ENCODE measurements around the gene ZNF521.

Gene ZNF521

DNA sequence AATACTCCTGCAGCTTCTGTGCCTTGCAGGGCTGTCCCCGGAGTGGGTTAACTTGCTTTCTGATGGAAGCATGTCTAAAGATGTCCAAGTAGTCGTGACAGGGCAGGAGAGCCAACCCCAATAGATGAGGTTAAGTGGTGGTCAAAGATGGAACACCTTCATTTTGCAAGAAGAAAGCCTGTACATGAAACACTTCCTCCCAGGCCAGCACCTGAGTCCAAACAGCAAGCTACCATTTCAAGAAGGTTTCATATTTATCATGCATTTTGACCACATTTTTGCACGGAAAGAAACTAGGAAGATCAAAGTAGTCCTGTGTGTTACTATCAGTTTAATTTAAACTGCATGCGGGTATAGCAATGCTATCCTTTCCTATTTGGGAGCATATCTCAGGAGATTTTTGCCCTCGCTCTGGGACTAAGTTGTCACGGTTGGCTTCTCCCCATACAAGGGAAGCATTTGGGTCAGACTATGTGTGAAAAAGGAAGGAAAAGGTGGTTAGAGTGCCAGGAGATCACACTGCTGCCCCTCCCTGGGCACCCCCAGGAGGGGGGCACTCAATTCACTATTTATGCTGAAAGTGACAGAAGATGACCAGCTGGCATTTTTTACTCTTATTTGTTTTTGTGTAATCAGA lies 187.6 kb downstream of the ZNF521 start:
- DNase-seq, result no peak

- DNase-seq, result no peak
Observed at GRCh38 chr18:25153426-25153825, 198.5 kb downstream of the ZNF521 start.

DNA sequence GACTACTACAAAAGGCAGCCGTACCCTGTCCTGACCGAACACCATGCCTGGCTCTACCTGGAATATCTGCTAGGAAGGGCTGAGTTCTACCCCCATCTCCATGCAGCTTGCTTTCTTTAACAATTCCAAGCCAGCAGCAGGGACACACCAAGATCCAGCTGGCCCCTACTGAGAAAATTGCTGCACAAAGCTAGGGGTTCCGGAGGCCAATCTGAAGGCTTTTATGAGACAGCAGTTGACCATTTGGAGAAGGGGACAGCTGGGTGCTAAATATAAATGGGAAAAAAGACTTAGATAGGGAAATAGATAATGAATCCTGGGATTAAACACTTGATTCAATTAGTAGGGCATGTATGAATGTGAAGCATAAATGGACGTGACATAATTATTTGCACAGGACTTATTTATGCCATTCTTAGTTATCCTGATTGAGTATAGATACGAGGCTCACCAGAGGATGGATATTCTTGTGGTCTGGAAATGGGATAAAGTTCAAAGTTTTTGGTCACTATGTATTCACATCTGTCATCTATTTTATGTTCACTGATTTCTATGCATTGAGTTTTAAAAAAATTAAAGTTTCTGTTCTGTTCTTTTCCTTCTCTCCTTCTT lies 204.0 kb downstream of the ZNF521 start:
- no peak for DNase-seq

DNA sequence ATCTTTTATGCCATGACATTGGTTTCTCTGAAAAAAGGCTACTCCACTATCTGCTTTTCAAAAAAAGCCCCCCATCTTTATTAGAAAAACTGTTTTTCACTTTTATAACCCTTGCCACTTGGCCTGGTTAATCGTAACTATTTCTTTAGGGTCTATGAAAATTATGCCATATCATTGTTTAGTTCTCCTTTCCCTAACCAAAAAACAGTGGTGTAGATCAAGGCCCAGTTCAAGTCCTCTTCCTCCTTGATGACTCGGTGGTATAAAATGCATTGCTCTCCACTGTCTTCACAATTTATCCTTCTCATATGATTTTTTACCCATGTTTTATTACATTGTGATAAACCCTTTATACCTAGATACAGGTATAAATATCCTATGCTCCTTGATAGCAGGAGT lies 205.5 kb downstream of the ZNF521 start:
- DNase-seq, result no peak

DNA sequence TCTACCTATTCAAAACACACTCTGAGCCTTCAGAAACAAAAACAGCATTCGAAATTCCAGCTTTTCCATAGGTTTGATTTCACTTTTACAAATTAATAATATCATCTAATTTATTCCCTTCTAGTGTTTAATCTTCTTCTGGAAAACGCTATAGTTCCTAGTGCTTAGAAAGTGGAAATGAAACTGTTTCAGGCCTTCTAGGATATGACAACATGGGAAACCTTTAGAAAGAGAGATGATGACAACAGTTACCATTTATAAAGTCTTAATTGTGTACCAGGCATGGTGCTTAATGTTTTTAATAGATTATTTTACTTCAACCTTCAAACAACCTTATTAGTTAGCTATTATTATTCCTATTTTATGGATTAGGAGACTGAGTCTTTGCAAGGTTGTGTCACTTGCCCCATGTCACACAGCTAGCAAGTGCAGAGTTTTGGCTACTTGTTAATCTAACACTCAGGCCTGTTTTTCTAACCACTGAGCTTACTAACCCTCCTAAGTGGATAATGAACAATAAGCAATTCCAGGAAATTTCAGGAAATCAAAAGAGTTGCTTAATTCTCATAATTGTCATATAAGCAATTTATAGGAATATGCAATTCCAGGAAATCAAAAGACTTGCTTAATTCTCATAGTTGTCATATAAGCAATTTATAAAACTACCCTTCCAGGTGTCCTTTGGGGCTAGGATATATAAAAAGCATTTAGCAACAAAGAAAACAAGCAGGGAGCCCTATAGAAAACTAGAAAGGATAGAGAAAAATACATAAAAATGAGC lies 206.0 kb downstream of the ZNF521 start:
- DNase-seq, result no peak

DNA sequence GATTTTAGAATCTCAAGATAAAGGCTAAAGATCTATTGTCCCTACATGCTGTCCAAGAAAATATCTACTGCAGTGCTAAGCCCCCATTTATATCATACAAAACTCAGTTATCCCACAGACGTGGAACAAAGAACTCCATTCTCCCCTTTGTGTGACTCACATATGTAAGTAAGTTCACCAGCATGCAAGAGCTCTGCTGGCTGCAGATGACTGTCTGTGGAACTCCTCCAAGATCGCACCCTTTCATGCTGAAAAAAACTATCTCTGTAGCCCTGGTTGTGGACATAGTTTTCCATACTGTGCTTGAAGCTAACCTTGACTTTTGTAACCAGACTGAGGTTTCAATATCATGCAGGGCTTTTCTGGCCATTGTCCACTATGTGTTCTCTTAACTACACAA lies 207.1 kb downstream of the ZNF521 start:
- DNase-seq, result no peak

- no peak for DNase-seq
Observed at GRCh38 chr18:25141886-25142285, 210.1 kb downstream of the ZNF521 start.

DNA sequence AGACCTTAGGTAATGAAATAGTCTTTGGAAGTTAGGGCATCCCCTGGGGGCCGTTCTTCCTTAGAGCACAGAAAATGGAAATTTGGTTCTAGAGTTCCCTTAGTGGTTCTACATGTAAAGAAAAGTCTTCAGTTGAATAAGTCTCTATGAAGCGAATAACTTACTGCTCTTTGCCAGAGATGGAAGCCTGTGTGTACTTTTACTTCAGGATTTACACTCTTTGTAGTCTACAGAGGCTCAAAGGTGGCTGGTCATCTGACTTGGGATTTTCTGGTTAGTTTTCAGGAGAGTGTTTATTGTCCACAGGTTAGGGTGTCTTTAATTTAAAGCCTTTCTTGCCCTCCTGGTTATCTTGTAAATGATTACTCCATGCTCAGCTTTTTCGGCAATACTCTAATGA lies 210.6 kb downstream of the ZNF521 start:
- no peak for DNase-seq

DNA sequence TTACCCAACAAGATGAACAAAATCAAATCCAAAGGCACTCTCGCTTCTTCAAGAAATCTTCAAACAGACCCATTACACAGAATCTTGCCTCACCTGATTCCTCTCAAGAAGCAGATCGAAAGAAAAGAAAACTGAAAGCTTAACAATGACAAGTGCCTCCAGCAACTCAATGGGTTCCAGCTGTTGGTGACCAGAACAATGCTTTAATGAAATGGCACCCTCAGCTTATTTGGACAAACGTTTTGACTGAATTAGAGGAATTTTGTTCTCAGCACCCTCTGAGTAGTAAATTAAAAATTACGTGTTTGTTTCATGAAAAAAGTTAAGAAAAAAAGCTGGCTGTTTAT lies 211.0 kb downstream of the ZNF521 start:
- no peak for DNase-seq

GRCh38 chr18:25140124-25140961 lies 211.6 kb downstream of the ZNF521 start:
- no peak for DNase-seq

GRCh38 chr18:25137197-25137472 lies 214.8 kb downstream of the ZNF521 start:
- no peak for DNase-seq

- DNase-seq, result no peak
Observed at GRCh38 chr18:25136416-25137196, 215.4 kb downstream of the ZNF521 start.

DNA sequence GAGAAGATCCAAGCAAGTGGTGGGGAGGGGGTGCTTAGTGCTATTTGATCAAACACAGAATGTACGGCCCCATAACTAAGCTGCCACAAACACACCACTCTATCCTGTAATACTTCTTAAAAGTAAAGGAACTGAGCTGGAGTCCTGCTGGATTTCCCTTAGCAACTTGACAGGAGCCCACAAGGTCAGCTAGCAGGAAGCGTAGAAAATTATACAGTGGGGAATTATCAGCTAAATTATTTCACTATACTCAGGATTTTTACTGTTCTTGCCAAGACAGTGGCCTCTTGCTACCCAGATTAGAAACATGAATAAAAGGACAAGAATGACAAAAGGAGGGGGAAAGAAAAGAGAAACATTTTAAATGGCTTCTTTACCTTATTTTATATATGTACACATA lies 217.1 kb downstream of the ZNF521 start:
- DNase-seq, result no peak

GRCh38 chr18:25133879-25134278 lies 218.1 kb downstream of the ZNF521 start:
- DNase-seq, result no peak

GRCh38 chr18:25132786-25133496 lies 219.0 kb downstream of the ZNF521 start:
- no peak for DNase-seq

- no peak for DNase-seq
Observed at GRCh38 chr18:25126751-25127150, 225.2 kb downstream of the ZNF521 start.

DNA sequence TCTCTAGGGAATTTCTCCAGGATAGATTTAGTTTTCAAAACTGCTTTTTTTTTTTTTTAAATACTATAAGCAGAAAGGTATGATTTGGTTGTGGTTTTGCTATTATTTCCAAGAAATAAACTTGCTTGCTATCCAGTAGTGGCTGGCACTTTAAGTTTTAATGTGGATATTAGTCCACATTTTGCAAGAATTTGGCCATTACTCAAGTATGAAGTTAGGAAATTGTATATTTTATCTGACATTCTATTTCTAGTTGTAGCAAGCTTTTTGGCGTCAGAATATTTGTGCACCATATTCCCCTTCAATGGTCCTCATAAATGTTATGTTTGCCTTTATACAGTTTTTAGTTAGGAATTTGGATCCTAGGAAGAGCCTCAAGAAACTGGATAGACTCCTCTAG lies 226.3 kb downstream of the ZNF521 start:
- DNase-seq, result no peak

- no peak for DNase-seq
Observed at GRCh38 chr18:25123438-25124232, 228.3 kb downstream of the ZNF521 start.

- DNase-seq, result no peak
Observed at GRCh38 chr18:25121442-25121841, 230.5 kb downstream of the ZNF521 start.

- no peak for DNase-seq
Observed at GRCh38 chr18:25113566-25113965, 238.4 kb downstream of the ZNF521 start.

- no peak for DNase-seq
Observed at GRCh38 chr18:25112821-25113434, 239.0 kb downstream of the ZNF521 start.

All from stimulated activated CD4-positive, alpha-beta T cell treated with anti-CD3 and anti-CD28 coated beads, Interleukin-12 subunit alpha, Interleukin-12 subunit beta, amount 100 ng/mL, for 4 hours (primary cell).